KMS-11 (cell line): ENCODE data around the gene CCDC107.

Experiments used
- H2AFZ ChIP-seq: fragments of 200-600 bp; sonication (generic); 2 replicates; pipeline ENCODE4 v1.6.1; 2016; ENCODE audit warnings: antibody characterized with exemption, mixed run types, low read depth
- H3K27ac ChIP-seq: fragments of 200-600 bp; sonication (generic); 2 replicates; pipeline ENCODE4 v1.6.1; 2016; ENCODE audit warnings: mild to moderate bottlenecking, mixed run types
- H3K27me3 ChIP-seq: fragments of 200-600 bp; sonication (generic); 2 replicates; pipeline ENCODE4 v1.6.1; 2017; ENCODE audit warnings: mild to moderate bottlenecking, low read depth, mixed run types, moderate library complexity; ENCODE audit not compliant: insufficient read depth
- H3K36me3 ChIP-seq: fragments of 200-600 bp; sonication (generic); 2 replicates; pipeline ENCODE4 v1.6.1; 2017; ENCODE audit warnings: mild to moderate bottlenecking, mixed run types; ENCODE audit not compliant: insufficient read depth
- H3K4me1 ChIP-seq: fragments of 200-600 bp; sonication (generic); 2 replicates; pipeline ENCODE4 v1.6.1; 2016; ENCODE audit warnings: mild to moderate bottlenecking, low read depth, mixed run types; ENCODE audit not compliant: poor library complexity, severe bottlenecking
- H3K4me2 ChIP-seq: fragments of 200-600 bp; sonication (generic); 2 replicates; pipeline ENCODE4 v1.7.0; 2016; ENCODE audit warnings: mild to moderate bottlenecking, mixed run types
- H3K4me3 ChIP-seq: fragments of 200-600 bp; sonication (generic); IDR thresholded peaks from 2 replicates; pipeline ENCODE4 v1.6.1; 2017; ENCODE audit warnings: low read depth, low read length, mixed read lengths; ENCODE audit not compliant: insufficient read depth
- H3K79me2 ChIP-seq: fragments of 200-600 bp; sonication (generic); 2 replicates; pipeline ENCODE4 v1.6.1; 2016; ENCODE audit warnings: low read depth, mixed run types; ENCODE audit not compliant: insufficient read depth
- H3K9ac ChIP-seq: fragments of 200-600 bp; sonication (generic); 2 replicates; pipeline ENCODE4 v1.6.1; 2016; ENCODE audit warnings: mild to moderate bottlenecking, mixed run types
- H4K20me1 ChIP-seq: fragments of 200-600 bp; sonication (generic); 2 replicates; pipeline ENCODE4 v1.6.1; 2016; ENCODE audit warnings: mild to moderate bottlenecking, mixed run types; ENCODE audit not compliant: insufficient read depth
- TF ChIP-seq, protein P1 (sequence below): fragments of 200-600 bp; sonication (generic); conservative IDR thresholded peaks from 2 replicates; pipeline ENCODE4 v1.6.1; 2017; ENCODE audit warnings: low read depth, mild to moderate bottlenecking, antibody characterized with exemption, low read length, moderate library complexity, mixed read lengths

Gene CCDC107

DNA sequence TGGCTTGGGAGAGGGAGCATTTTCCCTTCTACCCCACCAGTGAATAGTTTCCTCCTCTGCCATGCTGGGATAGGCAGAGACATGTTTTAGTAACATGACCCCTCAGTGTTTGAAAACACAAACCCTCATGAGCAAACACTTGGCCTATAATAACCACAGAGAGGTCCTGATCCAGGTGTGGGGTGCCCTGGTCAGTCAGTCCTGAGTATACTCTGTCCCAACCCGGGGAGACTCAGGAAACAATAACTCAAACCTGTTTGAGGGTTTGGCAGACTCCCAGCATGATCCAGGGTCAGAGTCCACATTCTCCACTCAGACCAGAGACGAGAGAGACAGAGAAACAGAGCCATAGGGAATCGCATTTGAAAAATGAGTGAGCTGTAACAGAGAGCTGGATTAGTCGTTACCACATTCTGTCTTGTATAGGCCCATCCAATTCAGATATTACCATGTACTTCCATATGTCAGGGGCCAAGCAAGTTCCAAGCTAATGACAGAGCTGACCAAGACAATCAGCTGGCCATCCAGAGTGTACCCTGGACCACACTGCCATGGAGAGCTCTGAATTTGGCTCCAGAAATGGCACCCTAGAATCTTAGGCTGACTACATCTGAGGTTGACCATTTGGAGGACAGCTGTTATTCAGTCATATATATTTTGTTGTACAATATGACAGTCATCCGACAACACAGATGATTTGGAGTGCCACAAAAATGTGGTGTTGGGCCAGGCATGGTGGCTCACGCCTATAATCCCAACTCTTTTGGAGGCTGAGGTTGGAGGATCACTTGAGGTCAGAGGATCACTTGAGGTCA lies 11.4 kb downstream of the CCDC107 start:
- Histone ChIP-seq H2AFZ (no peak overlapping the region), H3K27me3 (no peaks in the 10 kb centered on the region), H3K79me2 (no peaks in the 10 kb centered on the region), H3K4me2 (no peak overlapping the region), H3K36me3 (no peaks in the 10 kb centered on the region), H3K9ac (no peak overlapping the region), H3K4me3 (no peak overlapping the region), H4K20me1 (no peaks in the 10 kb centered on the region), H3K27ac (no peak overlapping the region), H3K4me1 (peaks cover 8% of the 10 kb centered on the region)
- TF ChIP-seq, protein P1, sequence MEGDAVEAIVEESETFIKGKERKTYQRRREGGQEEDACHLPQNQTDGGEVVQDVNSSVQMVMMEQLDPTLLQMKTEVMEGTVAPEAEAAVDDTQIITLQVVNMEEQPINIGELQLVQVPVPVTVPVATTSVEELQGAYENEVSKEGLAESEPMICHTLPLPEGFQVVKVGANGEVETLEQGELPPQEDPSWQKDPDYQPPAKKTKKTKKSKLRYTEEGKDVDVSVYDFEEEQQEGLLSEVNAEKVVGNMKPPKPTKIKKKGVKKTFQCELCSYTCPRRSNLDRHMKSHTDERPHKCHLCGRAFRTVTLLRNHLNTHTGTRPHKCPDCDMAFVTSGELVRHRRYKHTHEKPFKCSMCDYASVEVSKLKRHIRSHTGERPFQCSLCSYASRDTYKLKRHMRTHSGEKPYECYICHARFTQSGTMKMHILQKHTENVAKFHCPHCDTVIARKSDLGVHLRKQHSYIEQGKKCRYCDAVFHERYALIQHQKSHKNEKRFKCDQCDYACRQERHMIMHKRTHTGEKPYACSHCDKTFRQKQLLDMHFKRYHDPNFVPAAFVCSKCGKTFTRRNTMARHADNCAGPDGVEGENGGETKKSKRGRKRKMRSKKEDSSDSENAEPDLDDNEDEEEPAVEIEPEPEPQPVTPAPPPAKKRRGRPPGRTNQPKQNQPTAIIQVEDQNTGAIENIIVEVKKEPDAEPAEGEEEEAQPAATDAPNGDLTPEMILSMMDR: no peak

DNA sequence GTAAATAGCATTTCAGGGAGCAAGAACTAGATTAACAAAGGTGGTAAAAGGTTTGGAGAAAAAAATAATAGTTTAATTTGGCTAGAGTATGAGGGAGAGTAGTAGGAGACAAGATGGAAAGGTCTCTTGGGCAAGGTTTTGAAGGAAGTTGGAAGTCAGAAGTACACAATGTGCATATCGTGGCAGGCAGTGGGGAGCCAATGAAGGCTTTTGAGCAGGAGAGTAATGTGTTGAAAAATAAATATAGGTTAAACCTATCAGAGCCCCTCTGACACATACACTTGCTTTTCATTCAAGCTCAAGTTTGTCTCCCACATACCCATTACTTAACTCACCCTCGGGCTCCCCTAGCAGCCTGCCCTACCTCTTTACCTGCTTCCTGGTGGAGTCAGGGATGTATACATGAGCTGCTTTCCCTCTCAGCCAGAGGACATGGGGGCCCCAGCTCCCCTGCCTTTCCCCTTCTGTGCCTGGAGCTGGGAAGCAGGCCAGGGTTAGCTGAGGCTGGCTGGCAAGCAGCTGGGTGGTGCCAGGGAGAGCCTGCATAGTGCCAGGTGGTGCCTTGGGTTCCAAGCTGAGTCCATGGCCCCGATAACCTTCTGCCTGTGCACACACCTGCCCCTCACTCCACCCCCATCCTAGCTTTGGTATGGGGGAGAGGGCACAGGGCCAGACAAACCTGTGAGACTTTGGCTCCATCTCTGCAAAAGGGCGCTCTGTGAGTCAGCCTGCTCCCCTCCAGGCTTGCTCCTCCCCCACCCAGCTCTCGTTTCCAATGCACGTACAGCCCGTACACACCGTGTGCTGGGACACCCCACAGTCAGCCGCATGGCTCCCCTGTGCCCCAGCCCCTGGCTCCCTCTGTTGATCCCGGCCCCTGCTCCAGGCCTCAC lies 15.3 kb downstream of the CCDC107 start, which contains the start of gene CA9:
Gene CA9, plus strand, starts transcription at position 797 of the 893 bp plus-strand sequence. Its CDS starts 32 bp downstream, at position 829.
- H3K27me3 ChIP-seq: no peaks in the 10 kb centered on the region
- no peak within 1 kb of the TSS for H2AFZ ChIP-seq
- no peaks in the 10 kb centered on the region for H3K36me3 ChIP-seq
- H3K4me1 ChIP-seq: no peaks in the 10 kb centered on the region
- no peaks in the 10 kb centered on the region for H4K20me1 ChIP-seq
- H3K4me2 ChIP-seq: no peak within 1 kb of the TSS
- no peak within 1 kb of the TSS for H3K27ac ChIP-seq
- H3K9ac ChIP-seq: no peak within 1 kb of the TSS
- no peaks in the 10 kb centered on the region for H3K79me2 ChIP-seq
- TF ChIP-seq, protein P1: no peak
- no peak within 1 kb of the TSS for H3K4me3 ChIP-seq

DNA sequence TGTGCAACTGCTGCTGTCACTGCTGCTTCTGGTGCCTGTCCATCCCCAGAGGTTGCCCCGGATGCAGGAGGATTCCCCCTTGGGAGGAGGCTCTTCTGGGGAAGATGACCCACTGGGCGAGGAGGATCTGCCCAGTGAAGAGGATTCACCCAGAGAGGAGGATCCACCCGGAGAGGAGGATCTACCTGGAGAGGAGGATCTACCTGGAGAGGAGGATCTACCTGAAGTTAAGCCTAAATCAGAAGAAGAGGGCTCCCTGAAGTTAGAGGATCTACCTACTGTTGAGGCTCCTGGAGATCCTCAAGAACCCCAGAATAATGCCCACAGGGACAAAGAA lies 15.9 kb downstream of the CCDC107 start:
- Histone ChIP-seq H4K20me1 (no peaks in the 10 kb centered on the region), H2AFZ (no peak overlapping the region), H3K4me2 (no peak overlapping the region), H3K79me2 (no peaks in the 10 kb centered on the region), H3K27me3 (no peaks in the 10 kb centered on the region), H3K4me3 (no peak overlapping the region), H3K4me1 (no peaks in the 10 kb centered on the region), H3K36me3 (no peaks in the 10 kb centered on the region), H3K27ac (no peak overlapping the region), H3K9ac (no peak overlapping the region)
- TF ChIP-seq, protein P1: no peak

DNA sequence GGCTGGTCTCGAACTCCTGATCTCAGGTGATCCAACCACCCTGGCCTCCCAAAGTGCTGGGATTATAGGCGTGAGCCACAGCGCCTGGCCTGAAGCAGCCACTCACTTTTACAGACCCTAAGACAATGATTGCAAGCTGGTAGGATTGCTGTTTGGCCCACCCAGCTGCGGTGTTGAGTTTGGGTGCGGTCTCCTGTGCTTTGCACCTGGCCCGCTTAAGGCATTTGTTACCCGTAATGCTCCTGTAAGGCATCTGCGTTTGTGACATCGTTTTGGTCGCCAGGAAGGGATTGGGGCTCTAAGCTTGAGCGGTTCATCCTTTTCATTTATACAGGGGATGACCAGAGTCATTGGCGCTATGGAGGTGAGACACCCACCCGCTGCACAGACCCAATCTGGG lies 17.1 kb downstream of the CCDC107 start:
- Histone ChIP-seq H2AFZ (no peak overlapping the region), H3K4me2 (no peak overlapping the region), H3K4me3 (no peak overlapping the region), H3K27me3 (no peaks in the 10 kb centered on the region), H3K9ac (no peak overlapping the region), H3K27ac (no peak overlapping the region), H4K20me1 (no peaks in the 10 kb centered on the region), H3K4me1 (no peaks in the 10 kb centered on the region), H3K79me2 (no peaks in the 10 kb centered on the region), H3K36me3 (no peaks in the 10 kb centered on the region)
- TF ChIP-seq, protein P1: no peak
